NCI-H460 (cell line): ENCODE measurements around the gene RFPL4A. TPM values are rescaled to one million over a fixed set of nuclear protein-coding genes. Genes with fewer than 3 reads are reported as not detected.

Experiments used
- DNase-seq: peaks from one replicate; pipeline ENCODE4 v3.0.0-alpha.2; 2016; ENCODE audit warnings: low read depth; ENCODE audit errors: extremely low read depth
- total RNA-seq: library from RNA; depleted of rRNA; stranded (reverse); fragments of >200 nt; shearing (Covaris generic); gene quantifications from 2 replicates; pipeline ENCODE4 v1.2.3, GENCODE V29; 2014; rRNA removed

RFPL4A gene
- total RNA-seq, 1 experiment from 2014 or later, result not detected

- DNase-seq, result no peak
Observed at GRCh38 chr19:55801416-55801815, 42.5 kb downstream of the RFPL4A start.

GRCh38 chr19:55802281-55802680 lies 43.4 kb downstream of the RFPL4A start:
- no peak for DNase-seq

- DNase-seq, result peak; percentile 63
Observed at GRCh38 chr19:55809381-55810058, 50.6 kb downstream of the RFPL4A start.

- DNase-seq, result no peak
Observed at GRCh38 chr19:55811340-55811739, 52.4 kb downstream of the RFPL4A start.

- no peak for DNase-seq
Observed at GRCh38 chr19:55812449-55812848, 53.6 kb downstream of the RFPL4A start.

Other genes with a start within 250 kb of the RFPL4A start
- gene SBK2, start 222.0 kb upstream of the RFPL4A start, total RNA-seq, result not detected in 2 replicates
- 0.32 TPM in 1 of 2 replicates, not detected in the other for gene SBK3, start 213.6 kb upstream of the RFPL4A start, total RNA-seq
- gene ZNF579, start 178.2 kb upstream of the RFPL4A start, total RNA-seq, result 2.1 and 3.2 TPM in 2 replicates
- 3.6 and 5.0 TPM in 2 replicates for gene FIZ1, start 159.6 kb upstream of the RFPL4A start, total RNA-seq
- 15.9 and 16.5 TPM in 2 replicates for gene ZNF524, start 158.8 kb upstream of the RFPL4A start, total RNA-seq
- gene ZNF865, start 153.4 kb upstream of the RFPL4A start, total RNA-seq, result 1.1 and 1.3 TPM in 2 replicates
- 2.1 and 2.2 TPM in 2 replicates for gene ZNF784, start 134.5 kb upstream of the RFPL4A start, total RNA-seq
- gene ZNF580, start 118.1 kb upstream of the RFPL4A start, total RNA-seq, result 8.9 and 13.6 TPM in 2 replicates
- gene ZNF581, start 115.4 kb upstream of the RFPL4A start, total RNA-seq, result 12.3 and 13.6 TPM in 2 replicates
- gene CCDC106, start 110.9 kb upstream of the RFPL4A start, total RNA-seq, result 1.9 and 2.3 TPM in 2 replicates
- gene U2AF2, start 104.1 kb upstream of the RFPL4A start, total RNA-seq, result 68.3 and 72.4 TPM in 2 replicates
- gene EPN1, start 83.9 kb upstream of the RFPL4A start, total RNA-seq, result 32.8 and 35.9 TPM in 2 replicates
- not detected in 2 replicates for gene NLRP9, start 20.7 kb upstream of the RFPL4A start, total RNA-seq
- gene RFPL4AL1, start 10.0 kb downstream of the RFPL4A start, total RNA-seq, result not detected in 2 replicates
- not detected in 2 replicates for gene NLRP11, start 72.9 kb downstream of the RFPL4A start, total RNA-seq
- gene NLRP4, start 77.4 kb downstream of the RFPL4A start, total RNA-seq, result not detected in 2 replicates
- gene NLRP13, start 173.2 kb downstream of the RFPL4A start, total RNA-seq, result not detected in 2 replicates
- gene NLRP8, start 188.7 kb downstream of the RFPL4A start, total RNA-seq, result not detected in 2 replicates
- not detected in 2 replicates for gene NLRP5, start 227.7 kb downstream of the RFPL4A start, total RNA-seq